ENCODE data around the gene CPLX3.

DNA sequence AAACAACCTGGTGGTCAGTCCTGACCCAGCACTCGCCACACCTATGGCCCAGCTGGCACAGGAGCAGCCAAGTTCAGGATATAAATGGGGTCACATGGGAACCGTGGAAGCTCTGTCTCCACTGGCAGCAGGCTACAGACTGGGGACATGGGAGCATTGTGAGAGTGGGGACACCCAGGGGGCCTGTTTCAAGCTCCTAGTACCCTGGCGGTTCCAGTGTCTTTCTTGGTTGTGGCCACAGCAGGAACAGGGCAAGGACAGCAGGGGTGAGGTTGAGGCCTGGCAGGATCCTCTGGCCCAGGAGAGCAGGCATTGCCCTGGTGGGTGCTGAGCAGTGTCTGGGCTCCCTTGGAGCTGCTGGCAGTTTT lies 42.6 kb upstream of the CPLX3 start:
- no peak for TF ChIP-seq SUZ12 (IDR thresholded peaks at IDR 0.05; ENCODE audit: extremely low read depth, insufficient read depth, insufficient read length)
- no peak for TF ChIP-seq YY1 (IDR thresholded peaks at IDR 0.05; ENCODE audit: insufficient read depth, insufficient read length)

Data from NT2/D1 (cell line).